Breast epithelium (tissue), 4 donors: ENCODE measurements around the gene ABCC1. TPM values are rescaled to one million over a fixed set of nuclear protein-coding genes. Genes with fewer than 3 reads are reported as not detected.

Source experiments
- DNase-seq, 2 donors: peaks; one replicate each; pipeline ENCODE4 v3.0.0-alpha.2; 2019; ENCODE audit warnings: low spot score in 2 of 2
- H3K27ac ChIP-seq, 2 donors: fragments of 200-600 bp; sonication (generic) in 1 of 2; one replicate each; pipeline ENCODE4 v1.5.1; 2016 to 2019; ENCODE audit warnings: mild to moderate bottlenecking in 1 of 2
- H3K27me3 ChIP-seq, 2 donors: fragments of 200-600 bp; sonication (generic) in 1 of 2; one replicate each; pipeline versions ENCODE4 v1.5.1 to v1.6.0; 2017 to 2019; ENCODE audit warnings: control low read depth in 1 of 2, mild to moderate bottlenecking in 1 of 2
- H3K36me3 ChIP-seq: fragments of 200-600 bp; one replicate; pipeline ENCODE4 v1.5.1; 2019
- H3K4me1 ChIP-seq, 2 donors: fragments of 200-600 bp; sonication (generic); one replicate each; pipeline ENCODE4 v1.5.1; 2016 to 2019; ENCODE audit warnings: control low read depth in 1 of 2
- H3K4me3 ChIP-seq, 3 donors: fragments of 200-600 bp; sonication (generic); 1 replicate in 2 of 3; 2 replicates in 1 of 3; pipeline ENCODE4 v1.5.1; 2016 to 2019; ENCODE audit warnings: mild to moderate bottlenecking in 3 of 3, moderate library complexity in 2 of 3
- H3K9me3 ChIP-seq, 2 donors: fragments of 200-600 bp; sonication (generic) in 1 of 2; one replicate each; pipeline ENCODE4 v1.5.1; 2016 to 2019; ENCODE audit warnings: control low read depth in 1 of 2
- POLR2A ChIP-seq: fragments of 450-650 bp; IDR thresholded peaks from one replicate; pipeline ENCODE4 v1.6.1; 2016; ENCODE audit warnings: antibody characterized with exemption, mild to moderate bottlenecking, moderate library complexity
- POLR2AphosphoS5 ChIP-seq, 3 donors: sonication (generic); formaldehyde crosslinking; IDR thresholded peaks; one replicate each; pipeline ENCODE4 v1.6.1; 2017; ENCODE audit warnings: antibody characterized with exemption in 3 of 3
- intact Hi-C: fragments of 100-400 bp; cut with DNase I; formaldehyde crosslinking; loops from one replicate; pipeline ENCODE4 v1.15.1; 2023; ENCODE audit warnings: low total_unique reads
- total RNA-seq, 3 donors: library from RNA; depleted of rRNA; stranded (reverse); fragments of >200 nt; gene quantifications; one replicate each; pipeline ENCODE4 v1.1.0, GENCODE V29; 2016
- TF ChIP-seq, protein P1 (sequence below), 3 donors: fragments of 450-650 bp; IDR thresholded peaks; one replicate each; pipeline ENCODE4 v1.5.1; 2016 to 2017; ENCODE audit warnings: antibody characterized with exemption in 3 of 3, mild to moderate bottlenecking in 3 of 3, moderate library complexity in 3 of 3

Gene ABCC1
- total RNA-seq, 3 donors from 2014 or later = 14.6 to 26.9 (median 21.3) TPM

DNA sequence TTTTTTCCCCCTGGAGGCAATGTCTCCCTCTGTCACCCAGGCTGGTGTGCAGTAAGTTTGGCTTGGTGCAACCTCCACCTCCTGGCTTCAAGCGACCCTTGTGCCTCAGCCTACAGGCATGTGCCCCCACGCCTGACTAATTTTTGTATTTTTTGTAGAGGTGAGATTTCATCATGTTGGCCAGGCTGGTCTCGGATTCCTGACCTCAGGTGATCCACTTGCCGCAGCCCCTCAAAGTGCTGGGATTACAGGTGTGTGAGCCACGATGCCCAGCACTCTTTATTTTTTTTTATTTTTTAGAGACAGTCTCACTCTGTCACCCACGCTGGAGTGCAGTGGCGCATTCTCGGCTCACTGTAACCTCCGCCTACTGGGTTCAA, 160.7 kb downstream of the ABCC1 start:
- Histone ChIP-seq H3K4me3 (no peak overlapping the region), H3K36me3 (no peaks in the 10 kb centered on the region), H3K9me3 (no peaks in the 10 kb centered on the region), H3K4me1 (no peaks in the 10 kb centered on the region), H3K27me3 (no peaks in the 10 kb centered on the region), H3K27ac (no peak overlapping the region)
- TF ChIP-seq POLR2AphosphoS5 (IDR thresholded peaks at IDR 0.05) (no peak), POLR2A (no peak)
- TF ChIP-seq, protein P1, sequence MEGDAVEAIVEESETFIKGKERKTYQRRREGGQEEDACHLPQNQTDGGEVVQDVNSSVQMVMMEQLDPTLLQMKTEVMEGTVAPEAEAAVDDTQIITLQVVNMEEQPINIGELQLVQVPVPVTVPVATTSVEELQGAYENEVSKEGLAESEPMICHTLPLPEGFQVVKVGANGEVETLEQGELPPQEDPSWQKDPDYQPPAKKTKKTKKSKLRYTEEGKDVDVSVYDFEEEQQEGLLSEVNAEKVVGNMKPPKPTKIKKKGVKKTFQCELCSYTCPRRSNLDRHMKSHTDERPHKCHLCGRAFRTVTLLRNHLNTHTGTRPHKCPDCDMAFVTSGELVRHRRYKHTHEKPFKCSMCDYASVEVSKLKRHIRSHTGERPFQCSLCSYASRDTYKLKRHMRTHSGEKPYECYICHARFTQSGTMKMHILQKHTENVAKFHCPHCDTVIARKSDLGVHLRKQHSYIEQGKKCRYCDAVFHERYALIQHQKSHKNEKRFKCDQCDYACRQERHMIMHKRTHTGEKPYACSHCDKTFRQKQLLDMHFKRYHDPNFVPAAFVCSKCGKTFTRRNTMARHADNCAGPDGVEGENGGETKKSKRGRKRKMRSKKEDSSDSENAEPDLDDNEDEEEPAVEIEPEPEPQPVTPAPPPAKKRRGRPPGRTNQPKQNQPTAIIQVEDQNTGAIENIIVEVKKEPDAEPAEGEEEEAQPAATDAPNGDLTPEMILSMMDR (IDR thresholded peaks at IDR 0.05) = no peak
- no peak for DNase-seq
- intact Hi-C loops = no loop called here

DNA sequence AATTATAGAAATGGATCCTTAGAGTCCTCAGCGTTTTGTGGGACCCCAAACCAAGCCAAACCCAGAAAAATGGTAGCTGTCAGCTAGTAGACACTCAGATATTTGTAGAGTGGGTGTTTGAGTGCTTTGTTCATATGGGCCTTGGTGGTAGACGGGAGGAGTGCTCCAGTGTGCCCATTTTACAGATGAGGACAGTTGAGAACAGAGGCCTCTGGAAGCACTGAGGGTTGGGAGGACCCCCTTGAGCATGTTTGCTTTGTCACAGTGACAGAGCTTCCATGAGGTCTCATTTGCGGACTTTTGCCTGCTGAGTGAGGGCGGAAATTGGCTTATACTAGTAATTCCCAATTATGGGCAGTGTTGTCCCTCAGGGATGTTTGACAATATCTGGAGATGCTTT, 162.2 kb downstream of the ABCC1 start:
- H3K27ac ChIP-seq = no peak overlapping the region
- DNase-seq = no peak
- no peaks in the 10 kb centered on the region for H3K9me3 ChIP-seq
- TF ChIP-seq POLR2AphosphoS5 (IDR thresholded peaks at IDR 0.05) = no peak
- TF ChIP-seq POLR2A = no peak
- TF ChIP-seq, protein P1 (IDR thresholded peaks at IDR 0.05) = no peak
- no peaks in the 10 kb centered on the region for H3K4me1 ChIP-seq
- no peak overlapping the region for H3K4me3 ChIP-seq
- intact Hi-C loops = no loop called here
- peaks cover 4% of the 10 kb centered on the region for H3K36me3 ChIP-seq
- no peaks in the 10 kb centered on the region for H3K27me3 ChIP-seq

DNA sequence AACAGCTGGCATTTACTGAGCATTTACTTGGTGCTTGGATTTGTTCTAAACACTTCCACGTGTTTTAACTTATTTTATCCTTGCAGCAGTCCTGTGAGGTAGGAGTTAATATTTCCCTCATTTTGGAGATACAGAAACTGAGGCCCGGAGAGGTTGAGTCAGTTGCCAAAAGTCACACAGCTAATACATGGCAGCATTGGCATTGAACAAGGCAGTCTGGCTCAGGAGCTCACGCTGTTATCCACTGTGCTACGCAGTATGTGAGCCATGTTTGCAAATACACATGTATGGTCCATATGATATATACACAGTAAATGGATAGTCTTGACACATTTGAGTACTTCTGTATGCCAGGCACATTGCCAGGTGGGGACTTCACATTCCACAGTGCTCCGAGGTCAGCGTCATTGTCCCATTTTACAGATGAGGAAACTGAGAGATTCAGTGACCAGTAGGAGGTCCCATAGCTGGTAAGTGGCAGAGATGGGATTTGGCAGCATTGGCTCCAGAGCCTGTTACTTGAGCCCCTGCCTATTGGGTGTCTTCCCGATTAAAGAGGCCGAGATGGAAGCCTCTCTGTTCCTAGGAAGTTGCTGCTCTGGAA, 163.1 kb downstream of the ABCC1 start:
- intact Hi-C loops = no loop called here
- H3K4me1 ChIP-seq = no peaks in the 10 kb centered on the region

DNA sequence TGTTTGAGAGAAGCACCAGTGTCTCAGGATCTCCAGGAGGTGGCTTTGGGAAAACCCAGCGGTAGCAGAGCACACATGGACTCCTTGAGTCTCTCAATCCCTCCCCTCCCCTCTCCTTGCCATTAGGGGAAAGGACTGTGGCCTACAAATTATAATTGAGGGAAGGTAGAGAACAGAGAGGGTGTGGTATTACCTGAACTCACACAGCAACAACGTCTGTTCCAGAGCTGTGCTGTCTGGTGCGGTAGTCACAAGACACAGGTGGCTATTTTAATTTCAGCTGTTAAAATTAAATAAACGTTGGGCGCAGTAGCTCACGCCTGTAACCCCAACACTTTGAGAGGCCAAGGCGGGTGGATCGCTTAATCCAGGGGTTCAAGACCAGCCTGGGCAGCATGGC, 163.7 kb downstream of the ABCC1 start:
- no peak for TF ChIP-seq POLR2A
- no peaks in the 10 kb centered on the region for H3K27me3 ChIP-seq
- H3K27ac ChIP-seq = no peak overlapping the region
- H3K4me1 ChIP-seq = no peaks in the 10 kb centered on the region
- intact Hi-C loops = no loop called here
- peaks cover 4% of the 10 kb centered on the region for H3K36me3 ChIP-seq
- H3K4me3 ChIP-seq = no peak overlapping the region
- peaks cover 3% of the 10 kb centered on the region in 2 donors for H3K9me3 ChIP-seq
- no peak for DNase-seq

More for the DNA sequence above, 163.1 kb downstream of the ABCC1 start:
- Histone ChIP-seq H3K9me3 (no peaks in the 10 kb centered on the region), H3K27me3 (no peaks in the 10 kb centered on the region), H3K36me3 (peaks cover 4% of the 10 kb centered on the region), H3K27ac (no peak overlapping the region), H3K4me3 (no peak overlapping the region)
- DNase-seq = no peak
- no peak for TF ChIP-seq POLR2AphosphoS5 (IDR thresholded peaks at IDR 0.05)
- TF ChIP-seq POLR2A = no peak
- TF ChIP-seq, protein P1 (IDR thresholded peaks at IDR 0.05) = no peak

DNA sequence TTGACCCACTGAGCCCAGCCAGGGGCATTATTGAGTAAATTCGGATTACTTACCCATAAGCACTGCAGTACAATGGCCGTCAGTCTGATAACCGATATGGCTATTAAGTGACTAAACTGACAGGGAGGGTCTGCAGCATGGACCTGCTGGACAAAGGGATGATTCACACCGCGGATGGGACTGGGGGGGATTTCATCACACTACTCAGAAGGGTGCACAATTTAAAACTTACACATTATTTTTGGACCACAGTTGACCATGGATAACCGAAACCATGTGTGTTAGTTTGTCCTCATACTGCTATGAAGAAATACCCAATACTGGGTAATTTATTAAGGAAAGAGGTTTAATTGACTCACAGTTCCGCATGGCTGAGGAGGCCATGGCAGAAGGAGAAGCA, 167.4 kb downstream of the ABCC1 start:
- H3K27ac ChIP-seq = no peak overlapping the region
- intact Hi-C loops = no loop called here
- TF ChIP-seq POLR2A (no peak), POLR2AphosphoS5 (IDR thresholded peaks at IDR 0.05) (no peak)
- TF ChIP-seq, protein P1 (IDR thresholded peaks at IDR 0.05) = no peak
- no peaks in the 10 kb centered on the region for H3K4me1 ChIP-seq
- peaks cover 4% of the 10 kb centered on the region for H3K36me3 ChIP-seq
- DNase-seq = no peak
- H3K9me3 ChIP-seq = peaks cover 9% of the 10 kb centered on the region in 2 donors
- no peaks in the 10 kb centered on the region for H3K27me3 ChIP-seq
- no peak overlapping the region for H3K4me3 ChIP-seq

DNA sequence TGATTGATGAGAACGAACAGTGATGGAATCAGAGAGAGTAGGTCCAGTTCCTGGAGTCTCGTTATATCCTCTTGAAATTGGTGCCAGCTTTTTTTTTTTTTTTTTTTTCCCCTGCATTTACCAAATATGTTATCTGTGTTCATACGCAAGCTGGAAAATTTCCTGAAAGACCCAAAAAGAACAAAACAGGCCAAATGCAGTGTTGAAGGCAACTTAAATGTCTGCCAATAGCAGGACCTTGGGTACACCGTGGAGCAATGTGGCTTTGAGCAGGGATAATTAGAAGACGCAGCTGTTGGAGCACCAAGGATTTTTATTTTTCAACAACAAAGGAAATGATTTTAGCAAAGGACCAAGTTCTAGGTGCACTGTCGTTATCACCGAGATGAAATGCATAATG, 168.9 kb downstream of the ABCC1 start:
- H3K27ac ChIP-seq = no peak overlapping the region
- no peak overlapping the region for H3K4me3 ChIP-seq
- no peak for DNase-seq
- TF ChIP-seq POLR2AphosphoS5 (IDR thresholded peaks at IDR 0.05) (no peak), POLR2A (no peak)
- TF ChIP-seq, protein P1 (IDR thresholded peaks at IDR 0.05) = no peak
- H3K36me3 ChIP-seq = peaks cover 4% of the 10 kb centered on the region
- H3K27me3 ChIP-seq = no peaks in the 10 kb centered on the region
- intact Hi-C loops = no loop called here
- peaks cover 9% of the 10 kb centered on the region in 2 donors for H3K9me3 ChIP-seq
- H3K4me1 ChIP-seq = no peaks in the 10 kb centered on the region
